ENCODE data around the gene TTN.

Gene TTN

GRCh38 chr2:178732913-178733312 is 74.3 kb downstream of the TTN start:
- no peaks in the 10 kb centered on the region for H3K4me1 ChIP-seq (ENCODE audit: insufficient read depth, low read length, poor library complexity, severe bottlenecking)
- no peaks in the 10 kb centered on the region for H3K9me3 ChIP-seq (ENCODE audit: insufficient read depth, low read depth, low read length)
- H3K27me3 ChIP-seq (ENCODE audit: insufficient read depth, low read length, poor library complexity, severe bottlenecking) = no peaks in the 10 kb centered on the region
- H3K79me2 ChIP-seq (ENCODE audit: insufficient read depth, low read length) = no peaks in the 10 kb centered on the region
- H3K4me2 ChIP-seq (ENCODE audit: low read depth, low read length, poor library complexity, severe bottlenecking) = no peak overlapping the region
- no peak overlapping the region for H3K9ac ChIP-seq (ENCODE audit: low read depth, low read length, poor library complexity, severe bottlenecking)
- H2AFZ ChIP-seq (ENCODE audit: low read length) = no peak overlapping the region
- H3K9me2 ChIP-seq (replicated peaks; ENCODE audit: low read depth, low read length) = no peaks in the 10 kb centered on the region
- no peaks in the 10 kb centered on the region for H3K36me3 ChIP-seq (ENCODE audit: insufficient read depth, low read length)
- TF ChIP-seq CTCF (conservative IDR thresholded peaks at IDR 0.05; ENCODE audit: low read length) (no peak), EZH2phosphoT487 (IDR thresholded peaks at IDR 0.05; ENCODE audit: borderline replicate concordance) (no peak)
- no peak overlapping the region for H3K4me3 ChIP-seq (ENCODE audit: low read length, poor library complexity, severe bottlenecking)
- H4K20me1 ChIP-seq (ENCODE audit: insufficient read depth, low read length, poor library complexity, severe bottlenecking) = no peaks in the 10 kb centered on the region
- no peaks in the 10 kb centered on the region for H3F3A ChIP-seq (ENCODE audit: low read depth)

DNA sequence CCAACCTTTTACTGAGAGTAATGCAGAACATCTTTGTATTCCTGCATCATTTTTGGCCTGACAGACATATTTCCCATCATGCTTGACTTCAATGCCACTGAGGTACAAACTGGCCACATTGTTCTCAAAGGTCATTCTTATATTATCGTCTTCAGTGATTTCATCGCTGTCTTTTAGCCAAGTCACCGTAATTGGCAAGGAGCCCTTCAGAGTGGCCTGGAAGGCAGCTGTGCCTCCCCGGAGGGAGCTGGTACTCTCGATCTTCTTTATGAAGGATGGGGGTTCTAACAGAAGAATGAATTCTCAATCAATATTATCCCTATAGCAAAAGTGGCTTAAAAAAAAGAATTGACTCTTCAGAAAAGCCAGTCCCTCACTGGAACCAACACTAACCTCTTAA is 75.9 kb downstream of the TTN start:
- no peaks in the 10 kb centered on the region for H3K79me2 ChIP-seq (ENCODE audit: insufficient read depth, low read length)

GRCh38 chr2:178730049-178730448 is 77.2 kb downstream of the TTN start:
- no peaks in the 10 kb centered on the region for H3K27me3 ChIP-seq (ENCODE audit: insufficient read depth, low read length, poor library complexity, severe bottlenecking)
- H3K4me3 ChIP-seq (ENCODE audit: low read length, poor library complexity, severe bottlenecking) = no peak overlapping the region
- no peaks in the 10 kb centered on the region for H3K79me2 ChIP-seq (ENCODE audit: insufficient read depth, low read length)
- no peak overlapping the region for H3K4me2 ChIP-seq (ENCODE audit: low read depth, low read length, poor library complexity, severe bottlenecking)
- no peaks in the 10 kb centered on the region for H3F3A ChIP-seq (ENCODE audit: low read depth)
- TF ChIP-seq EZH2phosphoT487 (IDR thresholded peaks at IDR 0.05; ENCODE audit: borderline replicate concordance) (no peak), CTCF (conservative IDR thresholded peaks at IDR 0.05; ENCODE audit: low read length) (no peak)
- H4K20me1 ChIP-seq (ENCODE audit: insufficient read depth, low read length, poor library complexity, severe bottlenecking) = no peaks in the 10 kb centered on the region
- no peaks in the 10 kb centered on the region for H3K4me1 ChIP-seq (ENCODE audit: insufficient read depth, low read length, poor library complexity, severe bottlenecking)
- no peaks in the 10 kb centered on the region for H3K36me3 ChIP-seq (ENCODE audit: insufficient read depth, low read length)
- no peaks in the 10 kb centered on the region for H3K9me3 ChIP-seq (ENCODE audit: insufficient read depth, low read depth, low read length)
- no peak overlapping the region for H3K9ac ChIP-seq (ENCODE audit: low read depth, low read length, poor library complexity, severe bottlenecking)
- H2AFZ ChIP-seq (ENCODE audit: low read length) = no peak overlapping the region
- no peaks in the 10 kb centered on the region for H3K9me2 ChIP-seq (replicated peaks; ENCODE audit: low read depth, low read length)

More for the DNA sequence above, 75.9 kb downstream of the TTN start:
- H3K9me3 ChIP-seq (ENCODE audit: insufficient read depth, low read depth, low read length) = no peaks in the 10 kb centered on the region
- H3K9me2 ChIP-seq (replicated peaks; ENCODE audit: low read depth, low read length) = no peaks in the 10 kb centered on the region
- no peaks in the 10 kb centered on the region for H3K4me1 ChIP-seq (ENCODE audit: insufficient read depth, low read length, poor library complexity, severe bottlenecking)
- no peak for TF ChIP-seq EZH2phosphoT487 (IDR thresholded peaks at IDR 0.05; ENCODE audit: borderline replicate concordance)
- TF ChIP-seq CTCF (conservative IDR thresholded peaks at IDR 0.05; ENCODE audit: low read length) = no peak
- H2AFZ ChIP-seq (ENCODE audit: low read length) = no peak overlapping the region
- no peak overlapping the region for H3K4me3 ChIP-seq (ENCODE audit: low read length, poor library complexity, severe bottlenecking)
- no peak overlapping the region for H3K9ac ChIP-seq (ENCODE audit: low read depth, low read length, poor library complexity, severe bottlenecking)
- H3F3A ChIP-seq (ENCODE audit: low read depth) = no peaks in the 10 kb centered on the region
- H3K4me2 ChIP-seq (ENCODE audit: low read depth, low read length, poor library complexity, severe bottlenecking) = no peak overlapping the region
- no peaks in the 10 kb centered on the region for H3K36me3 ChIP-seq (ENCODE audit: insufficient read depth, low read length)
- H3K27me3 ChIP-seq (ENCODE audit: insufficient read depth, low read length, poor library complexity, severe bottlenecking) = no peaks in the 10 kb centered on the region
- H4K20me1 ChIP-seq (ENCODE audit: insufficient read depth, low read length, poor library complexity, severe bottlenecking) = no peaks in the 10 kb centered on the region
